LNCaP clone FGC (cell line): Measurements from ENCODE around the gene PRDM15.
A peak's percentile ranks its signal among the peaks of the same experiment; 100 is the strongest.

Experiments used
- DNase-seq: peaks from one replicate; pipeline ENCODE4 v3.0.0-alpha.2; 2011; ENCODE audit warnings: low read depth
- H3K4me3 ChIP-seq: 2 replicates; pipeline ENCODE4 v1.5.1; 2011; ENCODE audit warnings: mild to moderate bottlenecking, low read depth, low read length, control low read depth
- CTCF ChIP-seq: IDR thresholded peaks from 2 replicates; pipeline ENCODE4 v1.5.1; 2012; ENCODE audit warnings: mild to moderate bottlenecking; ENCODE audit not compliant: control insufficient read depth, insufficient read depth; ENCODE audit errors: extremely low read depth

The PRDM15 gene

DNA sequence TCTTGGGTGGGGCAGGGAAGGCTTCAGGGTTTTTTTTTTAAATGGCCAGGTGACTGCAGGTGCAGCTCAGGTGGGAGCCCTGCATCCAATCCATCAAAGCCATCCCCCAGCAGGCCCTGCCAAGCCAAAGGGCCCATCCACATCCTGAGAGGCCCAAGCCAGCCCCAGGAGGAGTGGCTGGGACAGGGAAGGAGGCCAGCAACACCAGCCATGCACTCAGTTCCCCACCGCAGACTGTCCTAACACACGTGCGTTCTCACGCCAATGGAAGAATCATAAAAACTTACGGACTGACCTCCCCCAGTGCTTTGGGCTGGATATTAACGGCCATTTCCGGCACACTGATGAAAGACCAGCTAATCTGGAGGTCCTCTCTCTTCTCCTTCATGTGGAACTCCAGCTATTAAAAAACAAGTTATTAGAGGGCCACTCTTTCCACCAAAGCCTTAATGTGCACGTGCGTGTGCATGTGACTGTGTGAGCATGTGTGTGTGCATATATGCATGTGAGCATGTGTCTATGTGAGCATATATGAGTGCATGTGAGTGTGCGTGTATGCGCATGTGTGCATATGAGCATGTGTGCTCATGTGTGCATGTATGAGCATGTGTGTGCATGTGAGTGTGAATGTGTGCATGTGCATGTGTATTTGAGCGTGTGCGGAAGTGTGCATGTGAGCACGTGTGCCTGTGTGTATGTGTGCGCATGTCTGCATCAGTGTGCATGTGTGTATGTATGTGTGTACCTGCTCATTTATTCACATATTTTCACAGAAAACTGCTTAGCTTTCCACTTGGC lies 39.6 kb upstream of the PRDM15 start:
- TF ChIP-seq CTCF: no peak
- no peak overlapping the region for H3K4me3 ChIP-seq
- DNase-seq: no peak

- no peak for TF ChIP-seq CTCF
- H3K4me3 ChIP-seq: no peak overlapping the region
- no peak for DNase-seq
Measured at GRCh38 chr21:41917531-41917930, 38.4 kb upstream of the PRDM15 start.

DNA sequence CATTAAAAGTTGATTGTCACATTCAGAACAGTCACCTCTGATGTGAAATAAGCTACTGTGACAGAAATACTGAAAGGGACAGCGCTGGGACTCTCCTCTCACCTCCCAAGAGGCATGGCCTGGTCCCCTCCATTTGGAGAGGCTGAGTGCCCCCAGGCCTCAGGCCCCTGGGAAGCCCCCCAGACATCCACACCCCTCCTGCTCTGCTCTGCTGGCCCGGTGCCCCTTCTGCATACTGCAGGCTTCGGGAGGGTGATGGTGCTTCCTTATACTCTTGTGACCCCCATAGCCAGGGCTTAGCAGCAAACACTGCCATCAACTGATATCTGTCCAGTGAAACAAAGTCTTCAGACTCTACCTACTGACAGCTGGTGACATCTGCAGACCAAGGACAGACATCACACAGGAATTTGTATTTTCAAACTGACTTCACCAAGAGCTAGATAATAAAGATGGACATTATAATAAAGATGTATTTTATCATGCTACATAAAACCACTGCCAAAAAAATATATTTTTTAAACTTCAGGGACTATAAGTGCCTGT lies 37.8 kb upstream of the PRDM15 start:
- DNase-seq: no peak
- H3K4me3 ChIP-seq: no peak overlapping the region
- 0 out of 2 replicates have a peak, but pooled peaks have one; percentile 20 for TF ChIP-seq CTCF

DNA sequence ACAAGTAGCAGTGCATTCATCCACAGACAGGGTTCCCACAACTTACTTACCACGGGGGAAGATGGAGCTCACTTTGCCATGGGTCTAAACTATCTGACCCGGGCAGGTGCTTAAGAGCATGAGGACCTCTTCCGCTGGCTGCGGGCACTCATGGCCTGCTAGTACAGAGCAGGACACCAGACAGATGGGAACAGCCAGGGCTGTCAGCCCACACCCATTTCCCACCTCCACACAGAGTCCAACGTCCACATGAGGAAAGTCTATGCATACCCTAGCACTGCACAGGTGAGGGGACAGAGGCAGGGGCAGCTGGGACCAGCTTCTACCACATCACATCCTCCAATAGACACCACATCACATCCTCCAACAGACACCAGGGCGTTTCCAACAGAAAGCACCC lies 35.8 kb upstream of the PRDM15 start:
- no peak overlapping the region for H3K4me3 ChIP-seq
- DNase-seq: no peak
- TF ChIP-seq CTCF: no peak

- DNase-seq: no peak
- no peak for TF ChIP-seq CTCF
- H3K4me3 ChIP-seq: no peak overlapping the region
Measured at GRCh38 chr21:41914358-41914757, 35.2 kb upstream of the PRDM15 start.

GRCh38 chr21:41913230-41913629 lies 34.1 kb upstream of the PRDM15 start:
- TF ChIP-seq CTCF: no peak
- DNase-seq: no peak
- no peak overlapping the region for H3K4me3 ChIP-seq
